Coronary artery (tissue), 2 donors: ENCODE measurements around the gene ACYP1.

ENCODE experiments used
- DNase-seq: peaks from one replicate; pipeline ENCODE4 v3.0.0-alpha.2; 2017; ENCODE audit warnings: low spot score
- H3K27ac ChIP-seq, 2 donors: fragments of 200-600 bp; sonication (generic); one replicate each; pipeline ENCODE4 v1.5.1; 2016 to 2019
- H3K4me3 ChIP-seq: fragments of 200-600 bp; sonication (generic); 2 replicates; pipeline ENCODE4 v1.5.1; 2016; ENCODE audit warnings: mild to moderate bottlenecking, moderate library complexity
- CTCF ChIP-seq: fragments of 200-600 bp; sonication (generic); IDR thresholded peaks from one replicate; pipeline ENCODE4 v1.5.1; 2019; ENCODE audit warnings: antibody characterized with exemption

Gene ACYP1

GRCh38 chr14:75063491-75064204, at the start of gene ACYP1:
Gene ACYP1, minus strand, starts transcription at chr14:75064024. Its CDS starts 471 bp downstream, at chr14:75063553.
- peak; percentile 95 for DNase-seq
- peak within 1 kb of the TSS; percentile 78 to 87 for H3K27ac ChIP-seq
- peak within 1 kb of the TSS; percentile 92 for H3K4me3 ChIP-seq
- TF ChIP-seq CTCF: no peak

GRCh38 chr14:75109877-75110276, 46.1 kb upstream of the ACYP1 start:
- Histone ChIP-seq H3K27ac (no peak overlapping the region), H3K4me3 (no peak overlapping the region)
- no peak for TF ChIP-seq CTCF
- DNase-seq: no peak

GRCh38 chr14:75107186-75107585, 43.4 kb upstream of the ACYP1 start:
- no peak for TF ChIP-seq CTCF
- Histone ChIP-seq H3K4me3 (no peak overlapping the region), H3K27ac (no peak overlapping the region)
- DNase-seq: no peak

GRCh38 chr14:75101491-75101890, 37.7 kb upstream of the ACYP1 start:
- no peak overlapping the region for H3K27ac ChIP-seq
- H3K4me3 ChIP-seq: no peak overlapping the region
- DNase-seq: no peak
- no peak for TF ChIP-seq CTCF

- Histone ChIP-seq H3K4me3 (no peak overlapping the region), H3K27ac (no peak overlapping the region)
- DNase-seq: no peak
- no peak for TF ChIP-seq CTCF
These were observed 34.9 kb upstream of the ACYP1 start for GRCh38 chr14:75098682-75099081.

GRCh38 chr14:75098212-75098611, 34.4 kb upstream of the ACYP1 start:
- TF ChIP-seq CTCF: no peak
- no peak overlapping the region for H3K4me3 ChIP-seq
- no peak for DNase-seq
- H3K27ac ChIP-seq: no peak overlapping the region

GRCh38 chr14:75096959-75097358, 33.1 kb upstream of the ACYP1 start:
- DNase-seq: no peak
- H3K27ac ChIP-seq: no peak overlapping the region
- TF ChIP-seq CTCF: no peak
- H3K4me3 ChIP-seq: no peak overlapping the region
